Measurements from ENCODE around the gene ITPRID1. TPM values are rescaled to one million over a fixed set of nuclear protein-coding genes. Genes with fewer than 3 reads are reported as not detected.

Gene ITPRID1
- total and polyA plus RNA-seq, 2 of the 8 experiments (the other 6 are each of a cell fraction or from before 2014, with no cell fraction given): 0.09 to 0.47 TPM

- no peak overlapping the region for H4K5ac ChIP-seq (ENCODE audit: insufficient read length, low read depth, low read length)
- H3K56ac ChIP-seq (replicated peaks; ENCODE audit: insufficient read length, low read depth, low read length): no peak overlapping the region
- H3K23ac ChIP-seq (ENCODE audit: insufficient read length): no peak overlapping the region
- no peaks in the 10 kb centered on the region for H3K79me1 ChIP-seq (ENCODE audit: low read depth, low read length)
- H2AK5ac ChIP-seq (ENCODE audit: low read depth, low read length): no peak overlapping the region
- H3K36me3 ChIP-seq (ENCODE audit: control insufficient read depth in 2 of 4, insufficient read depth in 4 of 4, low read length in 3 of 4): no peaks in the 10 kb centered on the region
- H3K4ac ChIP-seq (replicated peaks; ENCODE audit: insufficient read length, low read depth, low read length): no peak overlapping the region
- H3K4me2 ChIP-seq (ENCODE audit: insufficient read depth in 1 of 2, low read depth in 2 of 2, low read length in 2 of 2): no peak overlapping the region
- no peak overlapping the region; a peak in 1 of 7 replicates for H3K9ac ChIP-seq (replicated peaks in 1 of 4; ENCODE audit: extremely low read depth in 1 of 4, low read depth in 3 of 4, low read length in 3 of 4)
- TF ChIP-seq BRCA1 (IDR thresholded peaks at IDR 0.05; ENCODE audit: low read depth, low read length) (no peak), CBX5 (IDR thresholded peaks at IDR 0.05; ENCODE audit: low read depth, low read length) (no peak), E2F6 (IDR thresholded peaks at IDR 0.05) (no peak), TBP (IDR thresholded peaks at IDR 0.05; ENCODE audit: low read depth, low read length) (no peak), TAF7 (optimal IDR thresholded peaks at IDR 0.05; ENCODE audit: borderline replicate concordance, low read depth, low read length) (no peak), RXRA (IDR thresholded peaks at IDR 0.05; ENCODE audit: insufficient read depth, low read depth, low read length) (no peak), RBBP5 (IDR thresholded peaks at IDR 0.05; ENCODE audit: borderline replicate concordance, low read depth, low read length) (no peak), RFX5 (IDR thresholded peaks at IDR 0.05; ENCODE audit: borderline replicate concordance, low read depth, low read length) (no peak), SIN3A (conservative IDR thresholded peaks at IDR 0.05 in 1 of 2, IDR thresholded peaks at IDR 0.05 in 1 of 2; ENCODE audit: low read depth in 1 of 2, low read length in 2 of 2) (no peak)
- no peak overlapping the region for H3K27ac ChIP-seq (ENCODE audit: low read depth, low read length)
- no peak overlapping the region for H4K91ac ChIP-seq (replicated peaks; ENCODE audit: insufficient read length, low read length)
- WGBS, 2 experiments (ENCODE audit: extremely low coverage in 1 of 2, insufficient coverage in 1 of 2, insufficient read length in 1 of 2, insufficient replicate concordance in 2 of 2, low coverage in 1 of 2, low lambda C conversion rate in 2 of 2, missing lambda C conversion rate in 1 of 2): 83% methylated on average over 5 of the region's 5 CpGs; no CpG with 5 or more reads in 1 of the 2 experiments
- no peak overlapping the region for H2BK20ac ChIP-seq (ENCODE audit: low read length)
- H3K14ac ChIP-seq (ENCODE audit: insufficient read length): no peak overlapping the region
- ChIA-PET POLR2A (ENCODE audit: partially characterized antibody) (no interaction called here), CTCF (ENCODE audit: partially characterized antibody) (interaction anchor here (0.5 to 1.0 kb wide), 4 partner anchors 24 to 233 kb away, joined by 3 to 6 read pairs (median 4); no protein-coding TSS in a partner anchor)
- no peak overlapping the region for H2AFZ ChIP-seq (ENCODE audit: low read length)
- no peak overlapping the region for H3K18ac ChIP-seq (ENCODE audit: extremely low read depth, low read length)
- H3K9me3 ChIP-seq (ENCODE audit: insufficient read depth in 2 of 2, low read depth in 1 of 2, low read length in 1 of 2): no peaks in the 10 kb centered on the region
- H3K23me2 ChIP-seq (ENCODE audit: low read depth, low read length): no peaks in the 10 kb centered on the region
- no peaks in the 10 kb centered on the region for H3K4me1 ChIP-seq (replicated peaks in 1 of 4; ENCODE audit: control insufficient read depth in 3 of 4, insufficient read depth in 4 of 4, low read length in 3 of 4)
- no peak overlapping the region for H2BK5ac ChIP-seq (ENCODE audit: low read depth, low read length)
- H3K27me3 ChIP-seq (replicated peaks in 1 of 4; ENCODE audit: control insufficient read depth in 3 of 4, extremely low read depth in 1 of 4, insufficient read depth in 3 of 4, low read length in 3 of 4): no peaks in the 10 kb centered on the region
- FAIRE-seq: no peak
- no peak overlapping the region for H3K4me3 ChIP-seq (ENCODE audit: extremely low read depth in 1 of 4, insufficient read depth in 2 of 4, low read depth in 3 of 4, low read length in 4 of 4)
- DNase-seq (ENCODE audit: low read depth in 1 of 2, low spot score in 2 of 2): no peak
- H4K8ac ChIP-seq (ENCODE audit: extremely low read depth, insufficient read depth, low read length): no peak overlapping the region
- H2BK15ac ChIP-seq (ENCODE audit: low read length): no peak overlapping the region
- H2BK120ac ChIP-seq (replicated peaks; ENCODE audit: low read depth, low read length): no peak overlapping the region
- H3K79me2 ChIP-seq (ENCODE audit: control insufficient read depth in 1 of 2, insufficient read depth in 2 of 2, low read length in 2 of 2): no peaks in the 10 kb centered on the region
- H2BK12ac ChIP-seq (ENCODE audit: low read depth, low read length): no peak overlapping the region
- H4K20me1 ChIP-seq (replicated peaks in 1 of 2; ENCODE audit: control insufficient read depth in 1 of 2, insufficient read depth in 2 of 2, low read length in 2 of 2): no peaks in the 10 kb centered on the region
These were observed 89.2 kb downstream of the ITPRID1 start for GRCh38 chr7:31603046-31603445.
